ENCODE data around the gene PDLIM3. TPM values are rescaled to one million over a fixed set of nuclear protein-coding genes. Genes with fewer than 3 reads are reported as not detected.

The PDLIM3 gene
- total and polyA plus RNA-seq, 9 of the 15 experiments (the other 6 are each of a cell fraction or from before 2014, with no cell fraction given) = 0.06 TPM; not detected in 8

DNA sequence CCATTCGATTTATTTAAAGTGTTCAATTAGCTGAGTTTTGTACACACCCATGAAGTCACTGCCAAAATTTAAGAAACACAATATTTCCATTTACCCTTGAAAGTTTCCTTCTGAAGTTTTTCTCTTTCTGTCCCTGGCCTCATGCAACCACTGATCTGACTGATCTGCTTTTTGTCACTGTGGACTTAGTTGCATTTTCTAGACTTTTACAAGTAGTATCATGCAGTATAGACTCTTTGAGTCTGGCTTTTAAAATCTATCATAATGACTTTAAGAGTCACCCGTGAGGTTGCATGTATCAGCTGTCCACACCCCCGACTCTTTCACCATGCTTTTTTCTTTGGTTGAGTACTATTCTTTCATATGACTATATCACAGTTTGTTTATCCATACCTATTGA, 29.0 kb upstream of the PDLIM3 start:
- Histone ChIP-seq H3K9me3 (replicated peaks; ENCODE audit: control insufficient read depth, insufficient read depth, low read depth, low read length) (no peaks in the 10 kb centered on the region), H3K9ac (ENCODE audit: insufficient read depth in 1 of 2, low read depth in 2 of 2, low read length in 2 of 2) (no peak overlapping the region), H3K79me2 (ENCODE audit: control insufficient read depth, insufficient read depth, low read length) (no peaks in the 10 kb centered on the region), H3K27me3 (ENCODE audit: control insufficient read depth in 2 of 2, insufficient read depth in 2 of 2, low read length in 2 of 2) (peaks cover 0 to 4% of the 10 kb centered on the region in 2 experiments; a peak in 1 of 5 replicates), H2AFZ (ENCODE audit: low read depth, low read length) (no peak overlapping the region), H3K36me3 (ENCODE audit: control insufficient read depth, insufficient read depth, low read length) (no peaks in the 10 kb centered on the region), H4K20me1 (replicated peaks; ENCODE audit: control insufficient read depth, insufficient read depth, low read length) (no peaks in the 10 kb centered on the region), H3K4me1 (replicated peaks in 1 of 2; ENCODE audit: control insufficient read depth in 2 of 2, insufficient read depth in 2 of 2, low read length in 2 of 2) (peaks cover 0 to 19% of the 10 kb centered on the region in 2 experiments; a peak in 4 of 5 replicates), H3K9me1 (ENCODE audit: control insufficient read depth, insufficient read depth, low read length) (no peaks in the 10 kb centered on the region), H3K4me2 (ENCODE audit: insufficient read depth, low read length) (no peak overlapping the region), H3K27ac (ENCODE audit: extremely low read depth, low read depth, low read length) (no peak overlapping the region), H3K4me3 (no peak overlapping the region)
- POLR2A ChIA-PET = interaction anchor here (0.7 kb wide), 1 partner anchor 9 kb away, joined by 4 read pairs; no protein-coding TSS in a partner anchor
- peak; percentile 6 for FAIRE-seq
- WGBS (ENCODE audit: insufficient coverage, low coverage, missing lambda C conversion rate) = 13% methylated on average over 3 of the region's 3 CpGs
- CTCF ChIA-PET (ENCODE audit: low intra/inter-chr PET ratio) = no interaction called here
- intact Hi-C loops (cut with micrococcal nuclease) (no loop called here), in situ Hi-C loops (cut with MboI) (no loop called here)
- no TSS peak for BruUV-seq (replicated peaks)
- no peak for ATAC-seq
- DNase-seq (ENCODE audit: extremely low read depth in 1 of 4, low spot score in 3 of 4) = no peak
- TF ChIP-seq CEBPB (tag; IDR thresholded peaks at IDR 0.05) (no peak), STAT5A (IDR thresholded peaks at IDR 0.05; ENCODE audit: borderline replicate concordance, low read length) (no peak), PCBP2 (IDR thresholded peaks at IDR 0.05; ENCODE audit: low read depth, low read length, poor library complexity, severe bottlenecking) (no peak), HNRNPUL1 (IDR thresholded peaks at IDR 0.05; ENCODE audit: low read length) (no peak), MEF2D (tag; conservative IDR thresholded peaks at IDR 0.05; ENCODE audit: low read depth) (no peak), SNIP1 (IDR thresholded peaks at IDR 0.05; ENCODE audit: low read depth) (no peak), MCM3 (IDR thresholded peaks at IDR 0.05) (no peak), SIX5 (IDR thresholded peaks at IDR 0.05; ENCODE audit: borderline replicate concordance in 1 of 2, insufficient read depth in 1 of 2, low read depth in 1 of 2, low read length in 2 of 2) (no peak), ZNF592 (IDR thresholded peaks at IDR 0.05) (no peak)
- TF ChIP-seq, protein P1, sequence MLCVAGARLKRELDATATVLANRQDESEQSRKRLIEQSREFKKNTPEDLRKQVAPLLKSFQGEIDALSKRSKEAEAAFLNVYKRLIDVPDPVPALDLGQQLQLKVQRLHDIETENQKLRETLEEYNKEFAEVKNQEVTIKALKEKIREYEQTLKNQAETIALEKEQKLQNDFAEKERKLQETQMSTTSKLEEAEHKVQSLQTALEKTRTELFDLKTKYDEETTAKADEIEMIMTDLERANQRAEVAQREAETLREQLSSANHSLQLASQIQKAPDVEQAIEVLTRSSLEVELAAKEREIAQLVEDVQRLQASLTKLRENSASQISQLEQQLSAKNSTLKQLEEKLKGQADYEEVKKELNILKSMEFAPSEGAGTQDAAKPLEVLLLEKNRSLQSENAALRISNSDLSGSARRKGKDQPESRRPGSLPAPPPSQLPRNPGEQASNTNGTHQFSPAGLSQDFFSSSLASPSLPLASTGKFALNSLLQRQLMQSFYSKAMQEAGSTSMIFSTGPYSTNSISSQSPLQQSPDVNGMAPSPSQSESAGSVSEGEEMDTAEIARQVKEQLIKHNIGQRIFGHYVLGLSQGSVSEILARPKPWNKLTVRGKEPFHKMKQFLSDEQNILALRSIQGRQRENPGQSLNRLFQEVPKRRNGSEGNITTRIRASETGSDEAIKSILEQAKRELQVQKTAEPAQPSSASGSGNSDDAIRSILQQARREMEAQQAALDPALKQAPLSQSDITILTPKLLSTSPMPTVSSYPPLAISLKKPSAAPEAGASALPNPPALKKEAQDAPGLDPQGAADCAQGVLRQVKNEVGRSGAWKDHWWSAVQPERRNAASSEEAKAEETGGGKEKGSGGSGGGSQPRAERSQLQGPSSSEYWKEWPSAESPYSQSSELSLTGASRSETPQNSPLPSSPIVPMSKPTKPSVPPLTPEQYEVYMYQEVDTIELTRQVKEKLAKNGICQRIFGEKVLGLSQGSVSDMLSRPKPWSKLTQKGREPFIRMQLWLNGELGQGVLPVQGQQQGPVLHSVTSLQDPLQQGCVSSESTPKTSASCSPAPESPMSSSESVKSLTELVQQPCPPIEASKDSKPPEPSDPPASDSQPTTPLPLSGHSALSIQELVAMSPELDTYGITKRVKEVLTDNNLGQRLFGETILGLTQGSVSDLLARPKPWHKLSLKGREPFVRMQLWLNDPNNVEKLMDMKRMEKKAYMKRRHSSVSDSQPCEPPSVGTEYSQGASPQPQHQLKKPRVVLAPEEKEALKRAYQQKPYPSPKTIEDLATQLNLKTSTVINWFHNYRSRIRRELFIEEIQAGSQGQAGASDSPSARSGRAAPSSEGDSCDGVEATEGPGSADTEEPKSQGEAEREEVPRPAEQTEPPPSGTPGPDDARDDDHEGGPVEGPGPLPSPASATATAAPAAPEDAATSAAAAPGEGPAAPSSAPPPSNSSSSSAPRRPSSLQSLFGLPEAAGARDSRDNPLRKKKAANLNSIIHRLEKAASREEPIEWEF (CRISPR knock-in tag; IDR thresholded peaks at IDR 0.05) = no peak
- TF ChIP-seq, protein P2, sequence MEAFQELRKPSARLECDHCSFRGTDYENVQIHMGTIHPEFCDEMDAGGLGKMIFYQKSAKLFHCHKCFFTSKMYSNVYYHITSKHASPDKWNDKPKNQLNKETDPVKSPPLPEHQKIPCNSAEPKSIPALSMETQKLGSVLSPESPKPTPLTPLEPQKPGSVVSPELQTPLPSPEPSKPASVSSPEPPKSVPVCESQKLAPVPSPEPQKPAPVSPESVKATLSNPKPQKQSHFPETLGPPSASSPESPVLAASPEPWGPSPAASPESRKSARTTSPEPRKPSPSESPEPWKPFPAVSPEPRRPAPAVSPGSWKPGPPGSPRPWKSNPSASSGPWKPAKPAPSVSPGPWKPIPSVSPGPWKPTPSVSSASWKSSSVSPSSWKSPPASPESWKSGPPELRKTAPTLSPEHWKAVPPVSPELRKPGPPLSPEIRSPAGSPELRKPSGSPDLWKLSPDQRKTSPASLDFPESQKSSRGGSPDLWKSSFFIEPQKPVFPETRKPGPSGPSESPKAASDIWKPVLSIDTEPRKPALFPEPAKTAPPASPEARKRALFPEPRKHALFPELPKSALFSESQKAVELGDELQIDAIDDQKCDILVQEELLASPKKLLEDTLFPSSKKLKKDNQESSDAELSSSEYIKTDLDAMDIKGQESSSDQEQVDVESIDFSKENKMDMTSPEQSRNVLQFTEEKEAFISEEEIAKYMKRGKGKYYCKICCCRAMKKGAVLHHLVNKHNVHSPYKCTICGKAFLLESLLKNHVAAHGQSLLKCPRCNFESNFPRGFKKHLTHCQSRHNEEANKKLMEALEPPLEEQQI (IDR thresholded peaks at IDR 0.05) = no peak

Data from K562 (cell line).